A204.1 (cell line): ENCODE measurements around the gene EEF1A1.
"Not testable (repeated sequence)": the region's sequence is repeated elsewhere in the genome, so short reads cannot be mapped to it uniquely, and the experiment has no call there.

Experiments used
- FAIRE-seq: peaks from 2 replicates; lab custom pipeline; 2012; peaks lifted over from hg19 to GRCh38; lab: Jason Lieb, UNC

EEF1A1 gene

DNA sequence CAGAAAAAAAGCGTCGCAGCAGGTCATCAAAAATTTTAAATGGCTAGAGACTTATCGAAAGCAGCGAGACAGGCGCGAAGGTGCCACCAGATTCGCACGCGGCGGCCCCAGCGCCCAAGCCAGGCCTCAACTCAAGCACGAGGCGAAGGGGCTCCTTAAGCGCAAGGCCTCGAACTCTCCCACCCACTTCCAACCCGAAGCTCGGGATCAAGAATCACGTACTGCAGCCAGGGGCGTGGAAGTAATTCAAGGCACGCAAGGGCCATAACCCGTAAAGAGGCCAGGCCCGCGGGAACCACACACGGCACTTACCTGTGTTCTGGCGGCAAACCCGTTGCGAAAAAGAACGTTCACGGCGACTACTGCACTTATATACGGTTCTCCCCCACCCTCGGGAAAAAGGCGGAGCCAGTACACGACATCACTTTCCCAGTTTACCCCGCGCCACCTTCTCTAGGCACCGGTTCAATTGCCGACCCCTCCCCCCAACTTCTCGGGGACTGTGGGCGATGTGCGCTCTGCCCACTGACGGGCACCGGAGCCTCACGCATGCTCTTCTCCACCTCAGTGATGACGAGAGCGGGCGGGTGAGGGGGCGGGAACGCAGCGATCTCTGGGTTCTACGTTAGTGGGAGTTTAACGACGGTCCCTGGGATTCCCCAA, at the start of gene EEF1A1:
EEF1A1 (minus strand) TSS at position 345 of the 663 bp plus-strand sequence. CDS start 1,006 bp downstream, outside the sequence.
- peak; percentile 94 for FAIRE-seq

- no peak for FAIRE-seq
These were observed 48.3 kb upstream of the EEF1A1 start for GRCh38 chr6:73569121-73569520.

DNA sequence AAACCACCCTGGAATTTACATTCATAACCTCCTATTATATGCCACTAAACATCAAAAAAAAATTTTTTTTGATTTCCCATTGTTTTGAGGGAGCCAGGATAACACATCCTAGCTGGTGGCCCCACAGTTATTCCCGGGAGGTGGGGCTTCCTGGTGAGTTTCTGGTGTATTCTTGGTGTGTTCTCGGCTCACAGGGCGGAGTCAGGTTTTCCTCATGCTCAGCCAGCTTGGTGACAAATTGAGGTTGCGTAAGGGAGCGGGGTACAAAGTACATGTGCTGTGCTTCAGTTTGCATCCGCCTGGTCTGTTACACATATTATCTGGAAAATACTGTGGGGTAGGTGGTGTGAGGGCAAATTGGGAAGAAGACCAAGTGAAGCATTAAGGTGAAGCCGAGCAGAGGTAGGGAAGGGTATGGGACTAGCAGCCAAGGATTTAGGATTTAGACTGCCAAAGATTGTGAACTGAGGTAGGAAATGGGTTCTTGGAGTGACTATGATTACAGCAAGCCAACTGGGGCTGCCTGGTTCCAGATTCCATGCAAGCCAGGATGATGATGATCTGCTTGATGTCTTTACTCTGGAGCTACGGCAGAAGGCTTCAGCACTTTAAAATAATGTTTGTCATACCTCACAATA, 46.2 kb upstream of the EEF1A1 start:
- no peak for FAIRE-seq

DNA sequence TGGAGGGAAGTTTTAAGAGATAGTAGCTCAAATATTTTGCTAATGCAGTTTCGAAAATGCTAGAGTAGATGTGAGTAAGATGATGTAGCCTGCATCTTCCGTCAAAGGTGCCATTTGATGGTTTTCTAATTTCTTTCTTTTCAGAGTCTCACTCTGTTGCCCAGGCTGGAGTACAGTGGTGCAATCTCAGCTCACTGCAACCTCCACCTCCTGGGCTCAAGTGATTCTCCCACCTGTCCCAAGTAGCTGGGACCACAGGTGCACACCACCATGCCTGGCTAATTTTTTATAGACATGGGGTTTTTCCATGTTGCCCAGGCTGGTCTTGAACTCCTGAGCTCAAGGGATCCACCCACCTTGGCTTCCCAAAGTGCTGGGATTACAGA, 45.6 kb upstream of the EEF1A1 start:
- FAIRE-seq = not testable (repeated sequence)

DNA sequence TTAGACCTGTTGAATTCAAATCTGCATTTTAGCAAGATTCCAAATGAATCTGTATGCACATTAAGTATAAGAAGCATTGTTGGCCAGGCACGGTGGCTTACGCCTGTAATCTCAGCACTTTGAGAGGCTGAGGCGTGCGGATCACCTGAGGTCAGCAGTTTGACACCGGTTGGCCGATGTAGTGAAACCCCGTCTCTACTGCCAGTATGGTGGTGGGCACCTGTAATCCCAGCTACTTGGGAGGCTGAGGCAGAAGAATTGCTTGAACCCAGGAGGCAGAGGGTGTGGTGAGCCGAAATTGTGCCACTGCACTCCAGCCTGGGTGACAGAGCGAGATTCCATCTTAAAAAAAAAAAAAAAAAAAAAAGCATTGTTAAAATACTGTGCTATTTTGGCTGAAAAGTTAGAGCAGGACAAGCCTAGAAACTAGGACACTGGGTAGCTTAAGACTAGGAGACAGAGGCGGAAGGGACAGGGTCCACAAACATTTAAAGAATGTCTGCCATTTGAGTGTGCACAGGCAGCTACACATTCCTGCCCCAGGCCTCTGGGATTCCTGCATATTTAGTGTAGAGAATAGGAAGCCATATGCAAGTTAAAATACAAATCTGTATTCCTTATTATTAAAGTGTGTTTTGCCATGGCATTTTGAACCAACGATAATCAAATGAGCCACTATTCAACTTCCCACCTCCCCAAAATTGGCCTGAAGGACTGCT, 45.1 kb upstream of the EEF1A1 start:
- FAIRE-seq = no peak

- no peak for FAIRE-seq
These were observed 43.9 kb upstream of the EEF1A1 start for GRCh38 chr6:73564578-73565345.

GRCh38 chr6:73562558-73562957, 41.7 kb upstream of the EEF1A1 start:
- FAIRE-seq = no peak

DNA sequence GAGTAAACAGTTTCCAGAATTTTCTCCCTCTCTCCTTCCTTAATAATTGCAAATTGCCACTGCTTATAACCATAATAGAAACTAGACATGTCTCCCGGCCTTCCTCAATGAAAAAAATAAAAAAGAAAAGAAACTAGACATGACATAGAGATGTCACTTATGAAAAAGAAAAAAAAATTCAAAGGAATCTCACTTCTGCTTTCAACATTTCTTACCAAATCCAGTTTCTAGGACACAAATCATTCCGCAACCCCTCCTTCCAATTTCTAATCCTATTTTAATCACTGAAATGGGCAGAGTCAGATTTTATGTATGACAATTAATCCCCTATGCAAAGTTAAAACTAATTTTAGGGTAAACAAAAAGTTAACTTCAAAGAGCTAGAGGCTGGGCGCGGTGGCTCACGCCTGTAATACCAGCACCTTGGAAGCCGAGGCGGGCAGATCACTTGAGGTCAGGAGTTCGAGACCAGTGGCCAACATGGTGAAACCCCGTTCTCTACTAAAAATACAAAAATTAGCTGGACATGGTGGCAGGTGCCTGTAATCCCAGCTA, 40.1 kb upstream of the EEF1A1 start:
- no peak for FAIRE-seq

- no peak for FAIRE-seq
These were observed 39.4 kb upstream of the EEF1A1 start for GRCh38 chr6:73560182-73560732.

- not testable (repeated sequence) for FAIRE-seq
These were observed 38.6 kb upstream of the EEF1A1 start for GRCh38 chr6:73559399-73559794.

DNA sequence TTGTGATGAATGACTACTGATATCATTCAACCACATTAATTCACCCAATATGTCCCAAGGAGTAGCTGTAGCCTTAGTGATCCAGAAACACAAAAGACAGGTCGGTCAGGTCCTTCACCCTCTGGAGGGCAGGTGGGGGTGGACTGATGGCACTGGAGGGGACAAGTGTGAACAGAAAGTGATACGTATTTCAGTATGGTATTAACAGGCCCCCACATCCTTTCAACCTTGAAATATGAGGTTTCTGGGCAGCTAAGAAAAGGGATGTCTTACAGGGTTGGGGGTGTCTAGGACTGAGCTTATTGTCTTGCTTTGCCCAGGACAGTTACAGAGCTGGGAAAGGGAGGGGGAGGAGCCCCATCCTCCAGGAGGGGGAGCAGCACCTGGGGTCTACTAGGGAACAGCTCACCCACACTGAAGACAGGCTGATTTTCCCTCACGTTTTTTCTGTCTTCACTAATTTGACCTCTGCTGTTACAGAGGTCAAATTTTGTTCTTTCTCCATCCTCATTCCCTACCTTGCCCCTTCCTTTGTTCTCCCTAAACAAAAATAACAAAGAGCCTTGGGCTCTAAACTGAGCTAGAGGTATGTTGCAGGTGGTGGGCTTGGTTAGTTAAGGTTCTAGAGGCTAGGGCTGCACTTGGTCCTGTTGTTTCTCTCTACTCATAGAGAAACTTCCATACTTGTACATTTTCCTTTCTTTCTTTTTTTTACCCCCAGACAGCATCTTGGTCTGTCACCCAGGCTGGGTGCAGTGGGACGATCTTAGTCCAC, 38.0 kb upstream of the EEF1A1 start:
- FAIRE-seq = no peak

GRCh38 chr6:73556836-73557235, 36.0 kb upstream of the EEF1A1 start:
- FAIRE-seq = no peak

DNA sequence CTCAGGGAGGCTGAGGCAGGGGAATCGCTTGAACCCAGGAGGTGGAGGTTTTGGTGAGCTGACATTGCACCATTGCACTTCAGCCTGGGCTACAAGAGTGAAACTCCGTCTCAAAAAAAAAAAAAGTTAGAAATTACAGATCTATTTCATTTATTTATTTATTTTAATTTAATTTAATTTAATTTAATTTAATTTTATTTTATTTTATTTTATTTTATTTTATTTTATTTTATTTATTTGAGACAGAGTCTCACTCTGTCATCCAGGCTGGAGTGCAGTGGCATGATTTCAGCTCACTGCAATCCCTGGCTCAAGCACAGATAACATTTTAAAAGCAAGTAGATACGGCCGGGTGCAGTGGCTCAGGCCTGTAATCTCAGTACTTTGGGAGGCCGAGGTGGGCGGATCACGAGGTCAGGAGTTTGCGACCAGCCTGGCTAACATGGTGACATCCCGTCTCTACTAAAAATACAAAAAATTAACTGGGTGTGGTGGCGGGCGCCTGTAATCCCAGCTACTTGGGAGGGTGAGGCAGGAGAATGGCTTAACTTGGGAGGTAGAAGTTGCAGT, 34.6 kb upstream of the EEF1A1 start:
- FAIRE-seq = not testable (repeated sequence)

- not testable (repeated sequence) for FAIRE-seq
These were observed 30.3 kb upstream of the EEF1A1 start for GRCh38 chr6:73551115-73551514.

DNA sequence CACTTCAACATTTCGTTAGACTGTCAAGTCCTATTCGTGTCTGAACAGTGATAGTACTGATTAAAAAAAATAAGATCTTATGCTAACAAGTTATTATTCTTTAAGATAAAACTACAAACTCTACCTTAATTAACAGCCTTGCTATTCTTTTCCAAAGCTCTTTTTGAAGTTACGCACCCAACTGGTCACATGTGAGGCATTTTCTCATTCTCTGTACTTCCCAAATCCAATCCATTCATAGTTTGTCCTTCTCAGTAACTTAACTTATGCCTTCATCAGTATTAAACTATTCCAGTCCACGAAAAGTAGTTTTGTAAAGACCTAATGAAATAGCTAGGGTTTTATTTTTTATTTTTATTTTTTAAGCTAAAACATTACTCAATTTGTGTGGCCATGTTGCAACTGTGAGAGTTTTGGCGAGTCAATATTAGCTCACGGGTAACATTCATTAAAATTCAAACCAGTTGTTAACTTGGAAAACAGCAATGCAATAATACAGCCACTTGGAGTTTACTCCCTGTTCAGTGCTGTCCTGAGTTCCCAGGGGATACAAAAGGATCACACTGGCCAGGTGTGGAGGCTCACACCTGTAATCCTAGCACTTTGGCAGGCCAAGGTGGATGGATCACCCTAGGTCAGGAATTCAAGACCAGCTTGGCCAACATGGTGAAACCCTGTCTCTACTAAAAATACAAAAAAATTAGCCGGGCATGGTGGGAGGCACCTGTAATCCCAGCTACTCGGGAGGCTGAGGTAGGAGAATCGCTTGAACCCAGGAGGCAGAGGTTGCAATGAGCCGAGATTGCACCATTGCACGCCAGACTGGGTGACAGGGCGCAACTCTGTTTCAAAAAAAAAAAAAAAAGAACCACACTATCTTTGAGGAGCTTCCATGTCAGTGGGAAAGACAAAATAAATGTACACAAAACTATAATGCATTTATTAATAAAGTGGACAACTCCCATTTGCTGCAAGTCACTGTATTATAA, 27.9 kb upstream of the EEF1A1 start:
- FAIRE-seq = no peak

- FAIRE-seq = no peak
These were observed 26.2 kb upstream of the EEF1A1 start for GRCh38 chr6:73547036-73547435.

DNA sequence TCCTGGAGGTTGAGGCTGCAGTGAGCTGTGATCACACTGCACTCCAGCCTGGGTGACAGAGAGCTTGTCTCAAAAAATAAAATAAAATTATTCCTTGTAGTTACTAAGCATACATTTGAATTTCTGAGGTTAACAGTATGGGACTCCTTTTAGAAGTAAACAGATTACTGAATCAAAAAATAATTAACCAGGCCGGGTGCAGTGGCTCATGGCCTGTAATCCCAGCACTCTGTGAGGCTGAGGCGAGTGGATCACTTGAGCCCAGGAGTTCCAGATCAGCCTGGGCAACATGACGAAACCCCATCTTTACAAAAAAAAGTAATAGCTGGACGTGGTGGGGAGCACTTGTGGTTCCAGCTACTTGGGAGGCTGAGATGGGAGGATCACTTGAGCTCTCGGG, 22.1 kb upstream of the EEF1A1 start:
- FAIRE-seq = no peak

DNA sequence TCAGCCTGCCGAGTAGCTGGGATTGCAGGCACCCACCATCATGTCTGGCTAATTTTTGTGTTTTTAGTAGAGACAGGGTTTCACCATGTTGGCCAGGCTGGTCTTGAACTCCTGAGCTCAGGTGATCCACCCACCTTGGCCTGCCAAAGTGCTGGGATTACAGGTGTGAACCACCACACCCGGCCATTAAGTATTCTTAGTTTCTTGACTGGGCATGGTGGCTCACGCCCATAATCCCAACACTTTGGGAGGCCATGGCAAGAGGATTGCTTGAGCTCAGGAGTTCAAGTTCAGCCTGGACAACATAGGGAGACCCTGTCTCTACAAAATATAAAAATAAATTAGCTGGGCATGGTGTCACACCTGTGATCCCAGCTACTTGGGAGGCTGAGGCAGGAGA, 21.6 kb upstream of the EEF1A1 start:
- not testable (repeated sequence) for FAIRE-seq

GRCh38 chr6:73538116-73538779, 17.4 kb upstream of the EEF1A1 start:
- no peak for FAIRE-seq
